ENCODE results near the gene RNF113B.

Gene RNF113B

GRCh38 chr13:98134901-98135300 is 42.2 kb downstream of the RNF113B start:
- DNase-seq = no peak

GRCh38 chr13:98133946-98134345 is 43.1 kb downstream of the RNF113B start:
- DNase-seq = no peak

GRCh38 chr13:98129059-98129746 is 47.9 kb downstream of the RNF113B start:
- peak; percentile 38 for DNase-seq

Data from fibroblast of upper back skin (primary cell).